HPDE6-E6E7 (cell line): ENCODE results near the gene CFAP161.

Source experiments
- DNase-seq: peaks from one replicate; pipeline ENCODE4 v3.0.0; 2011; ENCODE audit warnings: missing footprints; ENCODE audit errors: extremely low spot score

Gene CFAP161

DNA sequence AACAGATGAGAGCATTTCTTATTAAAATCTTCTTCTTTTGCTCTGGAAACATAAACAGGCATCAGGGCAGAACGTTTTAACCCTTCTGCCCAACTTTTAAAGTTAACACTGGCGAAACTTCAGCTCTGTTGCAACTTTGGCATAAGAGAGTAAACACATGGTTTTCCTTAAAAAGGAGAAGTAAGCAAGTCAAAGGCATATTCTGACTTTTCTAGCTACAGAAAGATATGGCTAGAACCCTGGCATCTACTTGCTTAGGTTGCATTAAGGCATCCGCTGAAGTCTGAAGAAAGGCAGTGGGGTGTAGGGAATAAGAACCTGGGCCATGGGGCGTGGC, 49.3 kb downstream of the CFAP161 start:
- no peak for DNase-seq

DNA sequence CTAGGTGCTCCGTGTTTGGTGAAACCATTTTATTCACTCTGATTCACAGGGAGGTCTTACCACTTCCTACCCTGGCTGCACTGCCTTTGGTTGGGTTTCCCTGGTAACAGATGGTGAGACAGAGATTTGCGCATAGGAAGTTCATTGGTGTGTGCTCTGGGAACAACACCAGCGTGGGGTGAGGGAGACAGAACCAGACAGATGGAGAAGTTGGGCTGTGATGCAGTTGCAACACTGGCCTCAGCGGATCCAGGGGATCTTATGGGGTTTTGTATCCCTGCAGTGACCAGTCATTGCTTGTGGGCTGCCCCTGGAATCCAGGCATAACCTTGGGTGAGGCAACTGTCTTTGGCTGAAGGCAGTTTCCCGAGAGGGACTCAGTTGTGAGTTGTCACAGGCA, 50.1 kb downstream of the CFAP161 start:
- no peak for DNase-seq

GRCh38 chr15:81185631-81186295, 51.7 kb downstream of the CFAP161 start:
- no peak for DNase-seq

DNA sequence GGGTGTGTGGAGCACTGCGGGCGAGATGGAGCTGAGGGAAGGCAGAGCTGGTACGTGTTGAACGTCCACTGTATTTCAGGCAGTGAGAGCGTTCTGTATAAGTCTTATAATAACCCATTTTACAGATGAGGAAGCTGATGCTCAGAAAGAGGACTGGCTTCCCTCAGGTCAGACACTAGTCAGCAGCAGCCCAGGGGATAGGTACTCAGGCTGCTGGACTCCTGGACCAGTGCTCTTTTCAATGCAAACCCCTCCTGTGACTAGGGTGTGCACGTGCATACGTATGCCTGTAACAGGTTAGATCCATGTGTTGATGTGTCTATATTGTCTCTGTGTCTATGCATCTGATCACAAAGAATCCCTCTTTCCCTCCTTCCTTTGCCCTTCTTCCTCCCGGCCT, 54.3 kb downstream of the CFAP161 start:
- DNase-seq = no peak

- no peak for DNase-seq
Observed at GRCh38 chr15:81189583-81190283, 55.7 kb downstream of the CFAP161 start.

DNA sequence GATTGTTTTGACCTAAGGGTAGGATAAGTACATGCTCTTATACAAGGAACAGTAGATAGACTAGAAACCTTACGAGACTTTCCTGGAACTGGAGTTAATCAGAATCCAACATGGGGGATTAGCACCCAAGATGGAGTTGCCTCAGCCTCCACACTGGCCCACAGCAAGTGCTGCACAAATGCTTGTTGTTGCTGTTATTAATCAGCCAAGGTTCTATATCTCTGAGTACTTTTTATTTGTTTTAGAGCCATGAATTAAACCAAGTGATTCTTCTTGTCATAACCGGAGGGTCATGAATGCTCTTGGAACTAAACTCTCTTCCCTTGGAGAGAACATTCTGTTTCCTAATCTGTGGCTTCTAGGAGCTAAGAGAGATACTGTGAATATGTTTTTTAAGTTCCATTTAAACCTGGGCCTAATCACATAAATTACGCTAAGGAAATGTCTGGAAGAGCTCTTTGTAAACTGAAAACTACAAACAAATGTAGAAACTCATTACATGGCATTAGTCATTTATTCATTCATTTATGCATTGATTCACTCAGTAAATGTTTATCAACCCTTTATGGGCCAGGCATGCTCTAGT, 56.9 kb downstream of the CFAP161 start:
- DNase-seq = no peak

GRCh38 chr15:81191701-81192100, 57.6 kb downstream of the CFAP161 start:
- DNase-seq = no peak

- DNase-seq = no peak
Observed at GRCh38 chr15:81194723-81195122, 60.7 kb downstream of the CFAP161 start.

DNA sequence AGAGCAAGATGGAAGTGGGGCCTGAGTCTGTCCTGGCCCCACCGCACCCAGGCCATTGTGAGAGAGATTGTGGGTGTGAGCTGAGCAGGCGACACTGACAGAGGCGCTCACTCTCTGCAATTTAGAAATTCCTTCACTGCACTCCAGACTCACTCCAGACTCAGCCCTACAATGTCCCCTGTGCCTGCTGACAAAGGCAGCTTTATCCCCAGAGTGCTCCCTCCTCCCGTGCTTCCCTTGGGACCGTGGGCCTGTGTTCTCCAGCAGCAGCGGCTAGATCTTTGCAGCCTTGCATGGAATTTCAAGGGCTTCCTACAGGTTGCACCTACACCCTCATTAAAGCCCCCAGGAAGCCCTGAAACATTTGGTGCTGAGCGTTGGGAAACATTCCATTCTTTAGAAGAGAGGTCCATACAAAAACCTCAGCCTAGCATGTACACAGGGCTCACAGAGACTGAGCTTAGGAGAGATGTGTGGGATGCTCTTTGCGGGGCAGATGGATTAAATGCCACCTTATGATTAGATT, 61.3 kb downstream of the CFAP161 start:
- no peak for DNase-seq

DNA sequence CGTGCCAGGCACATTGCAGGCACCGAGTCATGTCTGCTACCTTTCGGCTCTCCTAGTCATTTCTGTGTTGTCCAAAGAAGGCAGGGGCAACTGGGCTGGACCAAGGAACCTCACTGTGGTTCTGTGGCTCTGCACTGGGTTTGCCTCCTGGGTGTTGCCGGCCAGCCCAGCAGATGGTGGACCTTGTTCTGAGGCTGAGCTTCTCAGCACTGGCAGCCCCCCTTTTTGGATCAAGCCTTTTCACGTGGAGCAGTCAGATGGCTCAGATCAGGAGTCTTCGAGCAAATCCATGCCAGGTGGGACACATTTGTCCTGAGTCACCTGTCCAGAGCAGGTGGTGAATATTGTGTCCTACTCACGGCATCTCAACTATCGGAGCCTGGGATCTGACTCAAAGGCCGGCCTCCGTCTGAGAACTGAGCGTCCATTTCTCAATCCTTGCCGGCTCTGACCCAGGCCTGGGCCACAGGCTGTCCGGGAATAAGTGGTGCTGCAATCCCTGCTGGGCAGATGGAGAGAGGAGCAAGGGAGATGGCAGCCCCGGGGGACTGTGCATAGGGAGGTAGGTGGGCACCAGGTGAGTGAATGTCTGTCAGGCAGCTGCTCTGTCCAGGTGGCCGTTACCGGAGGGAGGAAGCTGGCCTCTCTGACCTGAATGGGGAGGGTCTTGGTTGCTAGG, 62.6 kb downstream of the CFAP161 start, which contains the start of gene IL16:
IL16 (plus strand) TSS at position 304 of the 679 bp plus-strand sequence. CDS start 28,521 bp downstream, outside the sequence.
- DNase-seq = no peak

DNA sequence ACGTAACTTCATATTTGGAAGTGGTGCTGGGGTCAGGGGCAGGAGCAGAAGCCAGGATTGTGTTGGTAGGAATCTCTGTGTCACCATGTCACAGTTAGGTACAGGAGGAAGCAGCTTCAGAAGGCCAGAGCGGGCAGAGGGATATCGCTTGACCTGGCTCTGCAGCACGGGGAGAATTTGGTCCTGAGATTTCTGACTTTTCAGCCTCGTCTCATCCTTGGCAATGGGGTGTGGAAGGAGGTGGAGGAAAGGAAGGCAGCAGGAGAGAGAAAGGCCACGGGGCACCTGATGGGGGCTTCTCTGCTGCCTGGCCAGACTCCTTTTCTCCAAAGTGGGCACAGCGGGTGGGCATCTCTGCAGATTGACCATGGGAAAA, 63.2 kb downstream of the CFAP161 start:
- no peak for DNase-seq

- DNase-seq = no peak
Observed at GRCh38 chr15:81197688-81198281, 63.7 kb downstream of the CFAP161 start.
